Measurements from ENCODE around the gene PSRC1. TPM values are rescaled to one million over a fixed set of nuclear protein-coding genes. Genes with fewer than 3 reads are reported as not detected.

The PSRC1 gene
- total RNA-seq, 1 experiment from 2014 or later: 60.3 TPM

GRCh38 chr1:109251277-109252166 lies 31.4 kb downstream of the PSRC1 start:
- Histone ChIP-seq H3K18ac (ENCODE audit: insufficient read length, low read depth, low read length) (no peak overlapping the region), H2BK120ac (ENCODE audit: low read depth, low read length, poor library complexity, severe bottlenecking) (no peak overlapping the region), H3K27me3 (ENCODE audit: insufficient read depth, low read length) (peaks cover 4% of the 10 kb centered on the region; the same call in 1 of the 2 replicates), H3K9me3 (ENCODE audit: control insufficient read depth, low read depth, low read length) (no peaks in the 10 kb centered on the region), H3K9ac (ENCODE audit: extremely low read depth, insufficient read length, low read length) (no peak overlapping the region), H3K27ac (ENCODE audit: insufficient read length, low read depth, low read length) (no peak overlapping the region), H2BK15ac (ENCODE audit: low read depth, low read length) (no peak overlapping the region), H3K23me2 (ENCODE audit: insufficient read length, low read depth, low read length, poor library complexity, severe bottlenecking) (peaks cover 5% of the 10 kb centered on the region), H2BK5ac (ENCODE audit: insufficient read length, low read length) (no peak overlapping the region), H3K23ac (ENCODE audit: insufficient read length, low read depth, low read length) (no peak overlapping the region), H3K56ac (ENCODE audit: insufficient read length, low read depth, low read length) (no peak overlapping the region), H2AK5ac (ENCODE audit: insufficient read length, low read length) (no peak overlapping the region), H3K79me1 (ENCODE audit: insufficient read depth, low read depth, low read length, poor library complexity, severe bottlenecking) (no peaks in the 10 kb centered on the region), H3K14ac (ENCODE audit: insufficient read depth, low read length) (no peak overlapping the region), H2BK20ac (ENCODE audit: low read depth, low read length, poor library complexity, severe bottlenecking) (no peak overlapping the region), H3K4me2 (ENCODE audit: insufficient read depth, insufficient read length, low read length) (no peak overlapping the region), H3K79me2 (ENCODE audit: insufficient read depth, low read length) (no peaks in the 10 kb centered on the region; the same call in 1 of the 2 replicates), H3T11ph (ENCODE audit: low read length) (no peak overlapping the region), H4K5ac (ENCODE audit: insufficient read length, low read depth, low read length) (no peak overlapping the region), H3K4ac (ENCODE audit: low read depth, low read length) (no peak overlapping the region), H4K8ac (replicated peaks; ENCODE audit: insufficient read length, low read depth, low read length) (no peak overlapping the region), H2BK12ac (ENCODE audit: insufficient read length, low read depth, low read length) (no peak overlapping the region), H2AFZ (ENCODE audit: low read length) (no peak overlapping the region), H3K4me1 (ENCODE audit: insufficient read depth, low read length) (no peaks in the 10 kb centered on the region), H4K91ac (ENCODE audit: insufficient read length, low read depth, low read length) (no peak overlapping the region), H4K20me1 (ENCODE audit: control insufficient read depth, insufficient read depth, insufficient read length) (no peaks in the 10 kb centered on the region)
- H3K9me3 Mint-ChIP-seq: peaks cover 14 to 21% of the 10 kb centered on the region in 2 experiments
- H3K27me3 Mint-ChIP-seq (ENCODE audit: low read depth): peaks cover 46% of the 10 kb centered on the region
- H3K27ac Mint-ChIP-seq: no peak overlapping the region
- H3K4me1 Mint-ChIP-seq: peaks cover 42 to 43% of the 10 kb centered on the region in 2 experiments
- no CpG with 5 or more reads among the region's 32 CpGs for WGBS (ENCODE audit: extremely low coverage, insufficient read length, low lambda C conversion rate)
- DNase-seq: no peak
- H3K36me3 Mint-ChIP-seq (ENCODE audit: insufficient read depth in 1 of 3, low read depth in 3 of 3): peaks cover 22 to 30% (median 28%) of the 10 kb centered on the region in 3 experiments
- H3K4me3 Mint-ChIP-seq: peak overlapping the region in 1 of 2 experiments; percentile 60; a peak in 2 of 5 replicates
- TF ChIP-seq, protein P1, sequence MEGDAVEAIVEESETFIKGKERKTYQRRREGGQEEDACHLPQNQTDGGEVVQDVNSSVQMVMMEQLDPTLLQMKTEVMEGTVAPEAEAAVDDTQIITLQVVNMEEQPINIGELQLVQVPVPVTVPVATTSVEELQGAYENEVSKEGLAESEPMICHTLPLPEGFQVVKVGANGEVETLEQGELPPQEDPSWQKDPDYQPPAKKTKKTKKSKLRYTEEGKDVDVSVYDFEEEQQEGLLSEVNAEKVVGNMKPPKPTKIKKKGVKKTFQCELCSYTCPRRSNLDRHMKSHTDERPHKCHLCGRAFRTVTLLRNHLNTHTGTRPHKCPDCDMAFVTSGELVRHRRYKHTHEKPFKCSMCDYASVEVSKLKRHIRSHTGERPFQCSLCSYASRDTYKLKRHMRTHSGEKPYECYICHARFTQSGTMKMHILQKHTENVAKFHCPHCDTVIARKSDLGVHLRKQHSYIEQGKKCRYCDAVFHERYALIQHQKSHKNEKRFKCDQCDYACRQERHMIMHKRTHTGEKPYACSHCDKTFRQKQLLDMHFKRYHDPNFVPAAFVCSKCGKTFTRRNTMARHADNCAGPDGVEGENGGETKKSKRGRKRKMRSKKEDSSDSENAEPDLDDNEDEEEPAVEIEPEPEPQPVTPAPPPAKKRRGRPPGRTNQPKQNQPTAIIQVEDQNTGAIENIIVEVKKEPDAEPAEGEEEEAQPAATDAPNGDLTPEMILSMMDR (conservative IDR thresholded peaks at IDR 0.05): no peak

Data from H9 (cell line).